Ishikawa (cell line): ENCODE results near the gene F3.

ENCODE experiments used
- CEBPB ChIP-seq: IDR thresholded peaks from 2 replicates; pipeline ENCODE4 v1.6.1; 2012
- CREB1 ChIP-seq: IDR thresholded peaks from 2 replicates; pipeline ENCODE4 v1.6.1; 2012; ENCODE audit warnings: low read depth
- EGR1 ChIP-seq: IDR thresholded peaks from 2 replicates; pipeline ENCODE4 v1.6.1; 2012
- EP300 ChIP-seq: IDR thresholded peaks from 2 replicates; pipeline ENCODE4 v1.6.1; 2012; ENCODE audit warnings: borderline replicate concordance
- FOXM1 ChIP-seq: IDR thresholded peaks from 2 replicates; pipeline ENCODE4 v1.6.1; 2012; ENCODE audit warnings: low read depth, borderline replicate concordance
- MAX ChIP-seq: IDR thresholded peaks from 2 replicates; pipeline ENCODE4 v1.6.1; 2012
- NFIC ChIP-seq: IDR thresholded peaks from 2 replicates; pipeline ENCODE4 v1.6.1; 2012
- RAD21 ChIP-seq: IDR thresholded peaks from 2 replicates; pipeline ENCODE4 v1.6.1; 2012; ENCODE audit warnings: low read depth
- REST ChIP-seq: IDR thresholded peaks from 2 replicates; pipeline ENCODE4 v1.6.1; 2012; ENCODE audit warnings: low read depth, mild to moderate bottlenecking
- TAF1 ChIP-seq: IDR thresholded peaks from 2 replicates; pipeline ENCODE4 v1.6.1; 2012; ENCODE audit warnings: low read depth, mild to moderate bottlenecking
- TCF12 ChIP-seq: IDR thresholded peaks from 2 replicates; pipeline ENCODE4 v1.6.1; 2012; ENCODE audit warnings: low read depth
- TEAD4 ChIP-seq: IDR thresholded peaks from 2 replicates; pipeline ENCODE4 v1.6.1; 2012
- USF1 ChIP-seq: IDR thresholded peaks from 2 replicates; pipeline ENCODE4 v1.6.1; 2012
- YY1 ChIP-seq: IDR thresholded peaks from 2 replicates; pipeline ENCODE4 v1.6.1; 2012; ENCODE audit warnings: low read depth
- ZBTB7A ChIP-seq: IDR thresholded peaks from 2 replicates; pipeline ENCODE4 v1.6.1; 2012; ENCODE audit warnings: low read depth

F3 gene

GRCh38 chr1:94501426-94501825, 40.1 kb downstream of the F3 start:
- no peak for TF ChIP-seq USF1
- TF ChIP-seq ZBTB7A: no peak
- TF ChIP-seq TAF1: no peak
- no peak for TF ChIP-seq MAX
- TF ChIP-seq TCF12: no peak
- no peak for TF ChIP-seq FOXM1
- TF ChIP-seq EP300: no peak
- TF ChIP-seq CEBPB: no peak
- no peak for TF ChIP-seq CREB1
- no peak for TF ChIP-seq YY1
- TF ChIP-seq TEAD4: no peak
- no peak for TF ChIP-seq NFIC
- no peak for TF ChIP-seq REST
- no peak for TF ChIP-seq EGR1

- no peak for TF ChIP-seq FOXM1
- TF ChIP-seq EP300: no peak
- TF ChIP-seq CREB1: no peak
- TF ChIP-seq RAD21: no peak
- TF ChIP-seq USF1: no peak
- no peak for TF ChIP-seq TCF12
- TF ChIP-seq TAF1: no peak
Measured at GRCh38 chr1:94496076-94496755, 45.3 kb downstream of the F3 start.

GRCh38 chr1:94490556-94490955, 51.0 kb downstream of the F3 start:
- TF ChIP-seq TEAD4 (no peak), EGR1 (no peak), NFIC (no peak), EP300 (no peak), MAX (no peak), USF1 (no peak)

GRCh38 chr1:94486990-94487389, 54.6 kb downstream of the F3 start:
- TF ChIP-seq USF1 (no peak), RAD21 (no peak), TAF1 (no peak), EP300 (no peak), TCF12 (no peak), REST (no peak), YY1 (no peak), EGR1 (no peak)

GRCh38 chr1:94481473-94481933, 60.1 kb downstream of the F3 start:
- TF ChIP-seq RAD21: peak; percentile 63
- TF ChIP-seq EP300: no peak
- TF ChIP-seq TEAD4: no peak
- TF ChIP-seq YY1: no peak
- no peak for TF ChIP-seq REST
